Activated CD4-positive, CD25-positive, alpha-beta regulatory T cell (primary cell): ENCODE data around the gene SLC26A8.
"Not testable (repeated sequence)": the region's sequence is repeated elsewhere in the genome, so short reads cannot be mapped to it uniquely, and the experiment has no call there.

Experiments
- DNase-seq, 4 experiments: peaks; one replicate each; lab custom pipeline; 2025; lab: John Stamatoyannopoulos, UW

SLC26A8 gene

DNA sequence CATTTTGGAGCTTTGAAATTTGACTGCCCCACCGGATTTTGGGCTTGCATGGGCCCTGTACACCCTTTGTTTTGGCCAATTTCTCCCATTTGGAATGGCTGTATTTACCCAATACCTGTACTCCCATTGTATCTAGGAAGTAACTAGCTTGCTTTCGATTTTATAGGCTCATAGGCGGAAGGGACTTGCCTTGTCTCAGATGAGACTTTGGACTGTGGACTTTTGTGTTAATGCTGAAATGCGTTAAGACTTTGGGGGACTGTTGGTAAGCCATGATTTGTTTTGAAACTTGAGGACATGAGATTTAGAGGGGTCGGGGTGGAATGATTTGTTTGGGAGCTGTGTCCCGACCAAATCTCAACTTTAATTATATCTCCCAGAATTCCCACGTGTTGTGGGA, 83.3 kb downstream of the SLC26A8 start:
- DNase-seq = not testable (repeated sequence)

DNA sequence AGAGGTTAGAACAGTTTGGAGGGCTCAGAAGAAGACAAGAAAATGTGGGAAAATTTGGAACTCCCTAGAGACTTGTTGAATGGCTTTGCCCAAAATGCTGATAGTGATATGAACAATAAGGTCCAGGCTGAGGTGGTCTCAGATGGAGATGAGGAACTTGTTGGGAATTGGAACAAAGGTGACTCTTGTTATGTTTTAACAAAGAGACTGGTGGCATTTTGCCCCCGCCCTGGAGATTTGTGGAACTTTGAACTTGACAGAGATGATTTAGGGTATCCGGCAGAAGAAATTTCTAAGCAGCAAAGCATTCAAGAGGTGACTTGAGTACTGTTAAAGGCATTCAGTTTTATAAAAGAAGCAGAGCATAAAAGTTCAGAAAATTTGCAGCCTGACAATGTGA, 84.4 kb downstream of the SLC26A8 start:
- DNase-seq = not testable (repeated sequence)

DNA sequence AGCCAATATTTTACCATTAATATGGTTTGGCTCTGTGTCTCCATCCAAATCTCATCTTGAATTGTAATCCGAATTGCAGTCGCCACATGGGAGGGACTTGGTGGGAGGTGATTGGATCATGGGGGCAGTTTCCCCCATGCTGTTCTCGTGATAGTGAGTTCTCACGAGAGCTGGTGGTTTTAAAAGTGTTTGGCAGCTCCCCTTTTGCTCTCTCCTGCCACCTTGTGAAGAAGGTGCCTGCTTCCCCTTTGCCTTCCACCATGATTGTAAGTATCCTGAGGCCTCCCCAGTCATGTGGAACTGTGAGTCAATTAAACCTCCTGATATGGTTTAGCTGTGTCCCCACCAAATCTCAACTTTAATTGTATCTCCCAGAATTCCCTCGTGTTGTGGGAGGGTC, 85.2 kb downstream of the SLC26A8 start:
- not testable (repeated sequence) for DNase-seq

DNA sequence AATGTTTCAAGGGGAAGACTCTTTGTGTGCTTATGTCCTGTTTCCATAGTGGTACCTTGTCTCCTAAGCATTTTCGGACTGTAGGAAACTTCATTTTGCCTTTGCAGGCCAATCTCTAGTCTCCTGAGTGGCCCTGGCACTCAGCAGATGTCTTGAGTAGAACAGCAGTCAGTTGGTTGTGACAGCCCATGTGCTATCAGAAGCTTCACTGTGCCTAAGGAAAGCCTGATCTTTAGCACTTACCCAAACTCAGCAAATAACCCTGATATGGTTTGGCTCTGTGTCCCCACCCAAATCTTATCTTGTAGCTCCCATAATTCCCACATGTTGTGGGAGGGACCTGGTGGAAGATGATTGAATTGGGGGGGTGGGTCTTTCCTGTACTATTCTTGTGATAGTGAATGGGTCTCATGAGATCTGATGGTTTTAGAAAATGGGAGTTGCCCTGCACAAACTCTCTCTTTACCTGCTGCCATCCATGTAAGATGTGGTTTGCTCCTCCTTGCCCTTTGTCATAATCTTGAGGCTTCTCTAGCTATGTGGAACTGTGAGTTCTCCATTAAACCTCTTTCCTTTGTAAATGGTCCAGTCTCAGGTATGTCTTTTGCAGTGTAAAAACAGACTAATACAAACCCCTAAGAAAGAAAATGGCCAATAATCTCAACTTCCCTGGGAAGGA, 87.6 kb downstream of the SLC26A8 start:
- DNase-seq = no peak

DNA sequence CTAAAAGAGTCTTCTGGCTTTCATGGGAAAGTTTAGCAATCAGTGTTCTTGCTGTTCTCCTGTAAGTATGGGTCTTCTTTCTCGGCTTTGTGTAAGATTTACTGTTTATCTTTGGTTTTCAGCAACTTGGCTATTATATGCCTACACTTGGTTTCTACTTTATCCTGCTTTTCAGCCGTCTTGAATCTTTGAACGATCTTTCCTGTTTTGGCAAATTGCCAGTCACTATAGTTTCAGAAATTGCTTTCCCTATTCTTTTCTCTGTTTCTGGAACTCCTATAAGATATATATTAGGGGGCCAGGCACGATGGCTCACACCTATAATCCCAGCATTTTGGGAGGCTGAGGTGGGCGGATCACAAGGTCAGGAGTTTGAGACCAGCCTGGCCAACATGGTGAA, 89.0 kb downstream of the SLC26A8 start:
- no peak for DNase-seq

DNA sequence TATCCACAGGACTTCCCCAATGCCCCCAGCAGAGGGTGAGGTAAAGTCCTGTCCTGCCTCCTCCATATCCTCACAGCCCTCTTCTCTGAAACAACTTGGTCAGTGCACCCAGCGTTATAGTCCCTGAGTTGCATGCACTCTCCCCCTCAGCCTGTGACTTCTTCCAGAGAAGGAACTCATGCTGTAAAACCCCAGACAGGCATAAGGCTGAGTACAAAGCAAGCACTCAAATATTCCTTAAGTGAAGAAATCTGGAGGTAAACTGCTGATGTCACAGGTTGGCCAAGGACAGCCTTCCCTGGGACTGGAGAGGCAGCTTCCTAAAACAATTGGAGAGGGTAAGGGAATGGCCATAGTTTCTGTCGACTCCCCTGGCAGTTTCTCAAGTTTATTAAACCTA, 90.6 kb downstream of the SLC26A8 start:
- DNase-seq = no peak

DNA sequence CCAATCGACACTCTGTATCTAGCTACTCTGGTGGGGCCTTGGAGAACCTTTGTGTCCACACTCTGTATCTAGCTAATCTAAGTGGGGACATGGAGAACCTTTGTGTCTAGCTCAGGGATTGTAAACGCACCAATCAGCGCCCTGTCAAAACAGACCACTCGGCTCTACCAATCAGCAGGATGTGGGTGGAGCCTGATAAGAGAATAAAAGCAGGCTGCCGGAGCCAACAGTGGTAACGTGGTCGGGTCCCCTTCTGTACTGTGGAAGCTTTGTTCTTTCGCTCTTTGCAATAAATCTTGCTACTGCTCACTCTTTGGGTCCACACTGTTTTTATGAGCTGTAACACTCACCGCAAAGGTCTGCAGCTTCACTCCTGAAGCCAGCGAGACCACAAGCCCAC, 92.6 kb downstream of the SLC26A8 start:
- DNase-seq = not testable (repeated sequence)

DNA sequence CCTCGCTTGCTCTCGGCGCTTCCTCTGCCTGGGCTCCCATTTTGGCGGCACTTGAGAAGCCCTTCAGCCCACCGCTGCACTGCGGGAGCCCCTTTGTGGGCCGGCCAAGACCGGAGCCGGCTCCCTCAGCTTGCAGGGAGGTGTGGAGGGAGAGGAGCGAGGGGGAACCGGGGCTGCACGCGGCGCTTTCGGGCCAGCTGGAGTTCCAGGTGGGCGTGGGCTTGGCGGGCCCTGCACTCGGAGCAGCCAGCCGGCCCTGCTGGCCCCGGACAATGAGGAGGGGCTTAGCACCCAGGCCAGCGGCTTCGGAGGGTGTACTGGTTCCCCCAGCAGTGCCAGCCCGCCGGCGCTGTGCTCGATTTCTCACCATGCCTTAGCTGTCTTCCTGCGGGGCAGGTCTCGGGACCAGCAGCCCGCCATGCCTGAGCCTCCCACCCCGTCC, 93.3 kb downstream of the SLC26A8 start:
- no peak for DNase-seq

DNA sequence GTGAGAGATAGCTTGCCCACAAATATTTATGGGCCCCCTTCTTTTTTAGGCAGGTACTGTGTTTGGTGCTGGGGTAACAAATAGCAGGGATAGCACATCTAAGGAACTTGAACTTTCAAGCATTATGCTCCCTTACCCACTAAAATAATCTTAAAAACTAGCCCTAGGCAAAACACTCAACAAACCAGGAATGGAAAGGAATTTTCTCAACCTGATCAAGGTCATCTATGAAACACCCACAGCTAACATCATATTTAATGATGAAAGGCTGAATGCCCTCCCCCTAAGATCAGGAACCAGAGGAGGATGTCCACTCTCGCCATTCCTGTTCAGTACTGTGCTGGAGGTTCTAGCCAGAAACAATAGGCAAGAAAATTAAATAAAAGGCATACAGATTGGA, 94.8 kb downstream of the SLC26A8 start:
- DNase-seq = no peak

DNA sequence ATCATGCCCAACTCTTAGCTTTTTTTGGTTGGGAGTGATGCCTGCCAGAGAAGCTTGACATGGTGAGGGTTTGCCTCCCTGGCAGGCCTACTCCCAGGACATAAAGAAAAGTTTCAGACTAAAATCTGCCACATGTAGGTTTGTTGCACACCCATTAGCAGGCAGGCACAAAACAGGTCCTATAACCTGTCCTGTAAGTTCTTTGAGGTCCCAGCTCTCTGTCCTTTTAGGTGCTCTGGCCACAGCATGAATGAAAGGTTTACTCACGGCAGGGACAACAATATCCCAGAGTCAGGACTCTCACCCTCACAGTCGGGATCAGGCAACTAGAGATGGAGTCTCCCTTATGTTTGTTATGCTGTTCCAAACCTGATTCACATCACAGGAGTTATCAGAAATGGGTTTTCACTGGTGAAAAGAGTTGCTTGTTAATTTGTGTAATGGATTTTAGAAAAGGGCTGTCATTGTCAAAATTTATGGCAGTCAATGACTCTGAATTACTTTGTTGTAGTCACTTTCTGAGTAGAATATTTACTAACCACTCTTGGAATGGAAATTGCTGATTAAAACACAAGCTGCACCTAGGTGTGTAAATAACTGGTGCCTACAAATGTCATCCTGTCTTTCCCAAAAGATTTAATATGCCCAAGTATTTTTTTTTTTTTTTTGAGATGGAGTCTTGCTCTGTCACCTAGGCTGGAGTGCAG, 97.8 kb downstream of the SLC26A8 start:
- DNase-seq = no peak

DNA sequence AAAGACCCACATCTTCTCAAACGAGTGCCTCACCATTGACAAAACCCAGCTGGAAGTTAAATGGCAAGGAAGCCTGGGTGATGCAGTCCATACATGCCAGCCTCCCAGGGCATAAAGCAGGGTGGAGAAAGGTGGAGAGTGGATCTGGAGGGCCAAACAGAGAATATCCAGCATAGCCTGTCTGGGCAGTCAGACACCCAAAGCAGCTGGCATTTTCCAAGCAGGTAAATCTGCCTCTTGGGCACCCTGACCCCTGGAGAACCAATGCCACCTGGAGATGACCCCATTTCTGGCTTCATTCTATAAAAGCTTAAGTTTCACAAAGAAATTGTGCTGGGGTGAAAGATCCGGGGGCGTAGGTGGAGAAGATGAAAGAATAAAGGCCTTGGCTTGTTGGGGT, 98.5 kb downstream of the SLC26A8 start:
- DNase-seq = no peak

DNA sequence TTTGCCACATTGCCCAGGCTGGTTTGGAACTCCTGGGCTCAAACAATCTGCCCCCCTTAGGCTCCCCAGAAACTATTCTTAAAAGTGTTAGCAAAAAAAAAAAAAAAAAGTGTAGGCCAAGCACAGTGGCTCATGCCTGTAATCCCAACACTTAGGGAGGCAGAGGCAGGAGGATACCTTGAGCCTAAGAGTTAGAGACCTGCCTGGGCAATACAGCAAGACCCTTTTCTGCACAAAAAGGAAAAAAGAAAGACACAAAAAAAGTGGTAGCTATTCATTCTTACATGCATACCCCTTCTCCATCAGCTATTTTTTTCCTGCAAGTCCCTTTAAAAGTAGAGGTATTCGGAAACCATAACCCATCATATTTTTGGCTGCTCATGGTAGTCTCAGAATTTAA, 100.3 kb downstream of the SLC26A8 start:
- DNase-seq = no peak

DNA sequence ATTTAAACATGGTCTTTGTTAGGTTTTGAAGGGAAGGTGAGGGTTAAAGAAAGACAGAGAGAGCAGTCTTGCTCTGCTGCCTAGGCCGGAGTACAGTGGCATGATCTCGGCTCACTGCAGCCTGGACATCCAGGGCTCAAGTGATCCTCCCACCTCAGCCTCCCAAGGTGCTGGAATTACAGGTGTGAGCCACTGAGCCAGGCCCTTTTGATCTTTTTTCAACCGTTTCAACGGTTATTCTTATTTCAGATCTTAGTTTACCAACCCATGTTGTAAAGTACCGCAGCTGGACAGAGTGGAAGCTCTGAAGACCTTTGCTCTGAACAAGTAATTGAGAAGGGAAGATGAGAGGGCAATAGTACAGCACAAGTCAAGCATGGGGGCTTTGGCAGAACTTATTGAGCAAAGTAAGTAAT, 102.3 kb downstream of the SLC26A8 start:
- no peak for DNase-seq

DNA sequence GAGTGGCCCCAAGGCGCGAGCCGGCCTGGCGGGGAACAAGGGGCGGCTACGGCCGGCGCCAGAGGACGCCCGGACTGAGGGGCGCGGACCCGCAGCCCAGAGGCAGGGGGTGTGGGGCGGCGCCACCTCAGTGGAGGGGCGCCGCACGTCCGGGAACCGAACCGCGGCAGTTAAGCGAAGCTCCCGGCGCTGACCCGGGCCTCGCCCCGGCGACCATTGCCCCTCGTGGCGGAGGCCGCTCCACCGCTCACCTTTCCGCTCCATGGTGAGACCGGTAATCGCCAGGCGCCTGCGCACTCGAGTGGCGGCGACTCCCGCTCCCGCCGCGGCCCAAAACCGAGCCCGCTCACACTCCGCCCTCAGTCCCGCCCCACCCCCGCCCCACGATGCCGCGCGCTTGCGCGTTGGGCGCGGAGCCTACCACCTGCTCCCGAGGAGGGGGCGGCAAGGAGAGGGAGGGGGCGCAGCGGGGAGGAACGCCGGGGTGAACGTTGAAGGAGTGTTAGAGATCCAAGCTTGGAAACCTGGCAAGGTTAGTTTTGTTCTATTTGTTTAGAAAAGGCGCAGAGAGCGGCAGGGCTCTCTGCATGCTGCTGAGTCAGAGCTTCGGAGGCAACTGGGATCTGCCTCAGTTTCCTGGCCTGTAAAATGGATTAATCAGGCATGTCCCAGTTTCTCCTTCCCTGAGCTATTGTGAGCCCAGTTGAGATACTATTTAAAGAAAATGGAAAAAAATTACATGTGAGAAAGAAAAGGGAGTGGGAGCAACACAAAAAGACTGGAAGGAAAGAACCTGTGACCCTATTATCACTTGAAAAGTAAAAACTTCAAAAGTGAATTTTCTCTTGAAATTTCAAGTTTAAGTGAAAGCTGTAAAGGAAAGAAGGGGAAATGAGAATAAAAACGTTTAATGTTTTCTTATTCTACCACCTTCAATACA, 103.4 kb downstream of the SLC26A8 start, which contains the start of gene SRPK1:
TSS of gene SRPK1 (minus strand) at position 306 of the 940 bp plus-strand sequence. CDS start at position 264, 42 bp downstream.
- DNase-seq = peak; percentile 72 to 84 (median 80)

DNA sequence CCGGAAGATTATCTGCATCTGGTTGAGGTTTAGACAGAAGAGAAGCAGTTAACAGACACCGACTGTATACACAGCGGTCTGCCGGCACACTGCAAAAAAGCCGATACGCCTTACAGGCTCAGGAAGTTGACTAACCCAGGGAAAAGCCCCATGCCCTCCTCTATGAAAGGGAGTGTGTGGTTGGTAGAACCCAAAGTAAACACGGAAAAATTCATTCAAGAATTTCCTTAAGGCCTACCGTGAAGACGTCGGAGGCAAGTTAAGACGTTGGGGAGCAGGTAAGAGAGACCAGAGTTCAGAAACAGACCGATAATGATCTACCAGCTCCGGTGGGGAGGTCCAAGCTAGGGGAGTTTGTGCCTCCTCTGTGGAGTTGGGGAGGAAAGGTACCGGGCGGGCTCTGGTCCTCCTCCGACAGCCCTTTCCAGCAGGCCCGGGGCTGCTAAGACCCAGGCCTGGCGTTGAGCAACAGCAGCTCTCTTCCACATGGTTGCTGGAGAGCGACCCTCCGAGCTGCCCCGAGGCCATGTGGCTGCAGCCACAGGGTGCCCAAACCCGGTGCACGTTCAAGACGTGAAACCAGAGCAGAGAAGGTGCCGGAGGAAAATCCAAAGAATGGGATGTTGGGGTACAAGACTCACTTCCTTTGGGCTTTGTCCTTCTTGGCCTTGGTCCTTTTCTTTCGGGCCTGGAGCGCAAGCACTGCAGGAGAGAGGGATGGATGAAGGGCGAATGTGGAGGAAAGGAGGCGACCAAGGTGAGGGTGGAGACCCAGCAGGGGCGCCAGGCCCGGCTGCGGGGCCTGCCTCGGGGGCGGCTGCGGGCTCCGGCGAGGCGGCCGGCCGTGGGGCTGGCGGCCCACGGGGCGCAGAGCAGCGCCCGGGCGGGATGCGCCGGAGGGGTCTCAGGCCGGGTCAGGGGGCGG, 104.4 kb downstream of the SLC26A8 start:
- no peak for DNase-seq

DNA sequence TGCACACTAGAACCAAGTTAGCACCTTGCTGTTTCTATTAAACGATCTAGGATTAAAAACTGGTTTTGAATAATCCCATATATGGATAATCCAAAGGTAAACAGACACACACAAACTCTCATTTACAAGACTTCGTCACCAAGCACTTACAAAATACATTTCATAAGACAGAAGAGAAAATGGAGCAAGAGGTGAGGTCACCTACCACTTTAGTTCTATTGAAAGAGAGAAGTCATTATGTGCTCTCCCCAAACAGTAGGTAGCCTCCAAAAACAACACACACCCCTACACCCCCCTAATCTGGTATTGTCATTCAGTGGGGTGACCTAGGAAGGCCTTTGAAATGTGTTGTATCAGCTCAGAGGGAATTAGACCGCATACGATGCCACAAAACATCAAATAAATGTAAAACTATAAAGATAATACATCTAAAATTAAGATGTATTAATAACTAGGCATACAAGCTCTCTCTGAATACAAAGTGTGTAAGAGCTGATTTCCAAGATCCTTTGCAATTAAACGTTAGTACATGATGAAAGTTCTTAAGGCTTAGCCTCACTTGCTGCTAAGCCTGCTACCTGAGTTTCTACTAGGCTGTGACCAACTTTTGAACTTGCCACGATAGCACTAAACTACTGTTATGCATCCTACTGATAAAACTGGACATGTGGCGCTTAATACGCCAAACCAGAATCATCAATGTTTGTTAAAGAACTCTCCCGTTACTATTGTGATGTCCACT, 105.2 kb downstream of the SLC26A8 start:
- DNase-seq = no peak

DNA sequence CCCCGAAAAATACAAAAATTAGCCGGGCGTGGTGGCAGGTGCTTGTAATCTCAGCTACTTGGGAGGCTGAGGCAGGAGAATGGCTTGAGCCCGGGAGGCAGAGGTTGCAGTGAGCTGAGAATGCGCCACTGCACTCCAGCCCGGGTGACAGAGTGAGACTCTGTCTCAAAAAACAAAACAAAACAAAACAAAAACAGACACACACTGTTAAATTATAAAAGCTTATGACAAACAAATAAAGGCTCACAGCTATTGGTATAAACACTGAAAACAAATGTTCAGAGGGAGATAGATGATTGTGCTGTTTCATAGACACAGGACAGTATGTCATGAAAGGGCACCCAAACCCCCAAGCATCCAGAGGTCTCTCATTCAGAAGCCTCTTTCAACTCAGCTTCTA, 107.5 kb downstream of the SLC26A8 start:
- DNase-seq = not testable (repeated sequence)

DNA sequence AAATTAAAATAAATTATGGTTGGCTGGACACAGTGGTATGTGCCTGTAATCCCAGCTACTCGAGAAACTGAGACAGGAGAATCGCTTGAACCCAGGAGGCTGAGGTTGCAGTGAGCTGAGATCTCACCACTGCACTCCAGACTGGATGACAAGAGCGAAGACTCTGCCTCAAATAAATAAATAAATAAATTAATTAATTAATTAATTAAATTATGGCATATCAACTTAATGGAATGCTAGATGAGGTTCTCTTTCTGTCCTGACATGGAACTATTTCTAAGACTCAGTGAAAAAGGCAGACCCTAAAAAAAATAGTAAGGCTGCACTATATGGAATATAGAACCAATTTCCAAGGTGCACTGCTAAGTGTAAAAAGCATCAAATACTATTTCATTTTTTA, 108.4 kb downstream of the SLC26A8 start:
- no peak for DNase-seq

DNA sequence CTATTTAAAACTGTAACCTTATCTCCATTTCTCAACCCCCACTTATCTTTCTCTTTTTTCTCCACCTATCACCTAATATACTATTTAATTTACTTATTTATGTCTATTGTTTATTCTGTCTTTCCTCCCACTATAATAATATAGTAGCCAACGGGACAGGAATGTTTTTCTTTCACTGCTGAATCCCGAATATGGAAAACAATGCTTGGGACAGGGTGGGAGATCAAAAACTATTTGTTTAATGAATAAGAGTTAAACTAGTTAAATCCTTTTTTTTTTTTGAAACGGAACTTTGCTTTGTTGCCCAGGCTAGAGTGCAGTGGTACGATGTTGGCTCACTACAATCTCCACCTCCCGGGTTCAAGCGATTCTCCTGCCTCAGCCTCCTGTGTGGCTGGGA, 109.9 kb downstream of the SLC26A8 start:
- DNase-seq = no peak

DNA sequence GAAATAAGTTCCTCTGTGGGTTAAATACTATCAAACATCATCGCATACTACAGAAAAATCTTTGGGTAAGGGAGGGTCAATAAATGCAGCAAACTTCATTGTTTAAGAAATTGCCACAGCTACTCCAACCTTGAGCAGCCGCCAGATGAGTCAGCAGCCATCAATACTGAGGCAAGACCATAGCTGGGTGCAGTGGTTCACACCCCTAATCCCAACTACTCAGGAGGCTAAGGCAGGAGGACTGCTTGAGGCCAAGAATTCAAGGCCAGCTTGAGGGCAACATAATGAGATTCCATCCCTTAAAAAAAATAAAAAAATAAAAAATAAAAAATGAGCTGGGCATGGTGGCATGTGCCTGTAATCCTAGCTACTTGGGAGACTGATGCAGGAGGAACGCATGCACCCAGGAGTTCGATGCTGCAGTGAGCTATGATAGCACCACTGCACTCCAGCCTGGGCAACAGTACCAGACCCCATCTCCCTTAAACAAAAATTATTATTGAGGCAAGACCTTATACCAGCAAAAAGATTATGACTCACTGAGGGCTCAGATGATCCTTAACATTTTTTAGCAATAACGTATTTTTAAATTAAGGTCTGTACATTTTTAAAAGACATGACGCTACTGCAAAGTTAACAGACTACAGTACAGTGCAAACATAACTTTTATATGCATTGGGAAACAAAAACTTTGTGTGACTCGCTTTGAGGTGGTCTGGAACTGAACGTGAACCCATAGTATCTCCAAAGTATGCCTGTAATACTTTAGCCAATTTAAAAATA, 112.4 kb downstream of the SLC26A8 start:
- DNase-seq = no peak
